NT2/D1 (cell line): ENCODE data around the gene SLFN5.

Experiments
- YY1 ChIP-seq: IDR thresholded peaks from 2 replicates; pipeline ENCODE4 v1.6.1; 2011; ENCODE audit not compliant: insufficient read length, insufficient read depth
- ZNF274 ChIP-seq: IDR thresholded peaks from 2 replicates; pipeline ENCODE4 v1.6.1; 2011; ENCODE audit warnings: mild to moderate bottlenecking, low read depth, low read length

- TF ChIP-seq YY1 (no peak), ZNF274 (no peak)
Observed at GRCh38 chr17:35294756-35295155, 51.9 kb downstream of the SLFN5 start.
